Measurements from ENCODE around the gene CRACDL. TPM values are rescaled to one million over a fixed set of nuclear protein-coding genes. Genes with fewer than 3 reads are reported as not detected.

The CRACDL gene
- polyA plus RNA-seq, 1 donor (not counting 4 experiments of a cell fraction or from before 2014, with no cell fraction given): 1.6 TPM

- no peak for FAIRE-seq
- no peaks in the 10 kb centered on the region for H3K27me3 ChIP-seq (ENCODE audit: control insufficient read depth, extremely low read depth, insufficient read depth, low read length)
- dilution Hi-C loops (cut with MboI; ENCODE audit: extremely low pct_ligation_motif_present, low sequenced_read_pairs): no loop called here
Measured at GRCh38 chr2:98861601-98862000, 74.4 kb downstream of the CRACDL start.

GRCh38 chr2:98859323-98859722 lies 76.7 kb downstream of the CRACDL start:
- Histone ChIP-seq H3K27me3 (ENCODE audit: control insufficient read depth, extremely low read depth, insufficient read depth, low read length) (no peaks in the 10 kb centered on the region), H3K36me3 (ENCODE audit: control insufficient read depth in 2 of 2, extremely low read depth in 1 of 2, insufficient read depth in 2 of 2, low read length in 2 of 2) (no peaks in the 10 kb centered on the region), H3K27ac (ENCODE audit: control insufficient read depth, insufficient read depth, low read length) (no peak overlapping the region), H3K4me2 (ENCODE audit: control insufficient read depth, extremely low read depth, insufficient read depth, low read depth, low read length) (no peak overlapping the region), H3K9me3 (ENCODE audit: control insufficient read depth, low read depth, low read length) (no peaks in the 10 kb centered on the region), H3K9me1 (ENCODE audit: control insufficient read depth, extremely low read depth, insufficient read depth, low read length) (no peaks in the 10 kb centered on the region), H3K4me1 (ENCODE audit: control insufficient read depth, extremely low read depth, insufficient read depth, low read length) (no peaks in the 10 kb centered on the region), H2AFZ (ENCODE audit: control insufficient read depth, low read length) (no peak overlapping the region), H3K9ac (ENCODE audit: control insufficient read depth, extremely low read depth, insufficient read depth, low read length) (no peak overlapping the region), H4K20me1 (ENCODE audit: control insufficient read depth, extremely low read depth, insufficient read depth, low read length) (no peaks in the 10 kb centered on the region), H3K4me3 (ENCODE audit: control insufficient read depth in 2 of 3, extremely low read depth in 1 of 3, insufficient read depth in 2 of 3, low read depth in 1 of 3, low read length in 3 of 3) (no peak overlapping the region), H3K79me2 (ENCODE audit: control insufficient read depth, insufficient read depth, low read length) (no peaks in the 10 kb centered on the region)
- DNase-seq (ENCODE audit: low read depth, low spot score): no peak
- no peak for FAIRE-seq
- TF ChIP-seq CTCF (optimal IDR thresholded peaks at IDR 0.05 in 1 of 3, IDR thresholded peaks at IDR 0.05 in 1 of 3, conservative IDR thresholded peaks at IDR 0.05 in 1 of 3; ENCODE audit: extremely low read depth in 1 of 3, insufficient read depth in 2 of 3, low read length in 3 of 3): no peak
- no peak for TF ChIP-seq EZH2 (IDR thresholded peaks at IDR 0.05; ENCODE audit: low read length)
- dilution Hi-C loops (cut with MboI; ENCODE audit: extremely low pct_ligation_motif_present, low sequenced_read_pairs): no loop called here

More at GRCh38 chr2:98861601-98862000, 74.4 kb downstream of the CRACDL start:
- Histone ChIP-seq H3K4me2 (ENCODE audit: control insufficient read depth, extremely low read depth, insufficient read depth, low read depth, low read length) (no peak overlapping the region), H3K4me3 (ENCODE audit: control insufficient read depth in 2 of 3, extremely low read depth in 1 of 3, insufficient read depth in 2 of 3, low read depth in 1 of 3, low read length in 3 of 3) (no peak overlapping the region), H3K9me1 (ENCODE audit: control insufficient read depth, extremely low read depth, insufficient read depth, low read length) (no peaks in the 10 kb centered on the region), H3K27ac (ENCODE audit: control insufficient read depth, insufficient read depth, low read length) (no peak overlapping the region), H4K20me1 (ENCODE audit: control insufficient read depth, extremely low read depth, insufficient read depth, low read length) (no peaks in the 10 kb centered on the region), H3K9me3 (ENCODE audit: control insufficient read depth, low read depth, low read length) (no peaks in the 10 kb centered on the region), H3K9ac (ENCODE audit: control insufficient read depth, extremely low read depth, insufficient read depth, low read length) (no peak overlapping the region), H3K4me1 (ENCODE audit: control insufficient read depth, extremely low read depth, insufficient read depth, low read length) (peaks cover 18% of the 10 kb centered on the region), H3K79me2 (ENCODE audit: control insufficient read depth, insufficient read depth, low read length) (no peaks in the 10 kb centered on the region), H2AFZ (ENCODE audit: control insufficient read depth, low read length) (no peak overlapping the region), H3K36me3 (ENCODE audit: control insufficient read depth in 2 of 2, extremely low read depth in 1 of 2, insufficient read depth in 2 of 2, low read length in 2 of 2) (no peaks in the 10 kb centered on the region)
- no peak for DNase-seq (ENCODE audit: low read depth, low spot score)
- TF ChIP-seq EZH2 (IDR thresholded peaks at IDR 0.05; ENCODE audit: low read length): no peak
- no peak for TF ChIP-seq CTCF (optimal IDR thresholded peaks at IDR 0.05 in 1 of 3, IDR thresholded peaks at IDR 0.05 in 1 of 3, conservative IDR thresholded peaks at IDR 0.05 in 1 of 3; ENCODE audit: extremely low read depth in 1 of 3, insufficient read depth in 2 of 3, low read length in 3 of 3)

Measured in keratinocyte (primary cell).